ENCODE data around the gene HYOU1.
"Not testable (repeated sequence)": the region's sequence is repeated elsewhere in the genome, so short reads cannot be mapped to it uniquely, and the experiment has no call there.

Gene HYOU1

GRCh38 chr11:119041821-119042514 is 15.0 kb downstream of the HYOU1 start:
- DNase-seq (ENCODE audit: low spot score) = no peak

GRCh38 chr11:119039471-119039870 is 17.5 kb downstream of the HYOU1 start:
- not testable (repeated sequence) for DNase-seq (ENCODE audit: low spot score)

GRCh38 chr11:119038884-119039283 is 18.1 kb downstream of the HYOU1 start:
- no peak for DNase-seq (ENCODE audit: low spot score)

GRCh38 chr11:119034813-119035212 is 22.2 kb downstream of the HYOU1 start:
- DNase-seq (ENCODE audit: low spot score) = no peak

GRCh38 chr11:119033421-119033820 is 23.6 kb downstream of the HYOU1 start:
- DNase-seq (ENCODE audit: low spot score) = not testable (repeated sequence)

GRCh38 chr11:119031912-119032280 is 25.1 kb downstream of the HYOU1 start:
- DNase-seq (ENCODE audit: low spot score) = no peak

- DNase-seq (ENCODE audit: low spot score) = peak; percentile 99
Measured at GRCh38 chr11:119030329-119031047, 26.5 kb downstream of the HYOU1 start, which contains the start of gene SLC37A4. SLC37A4 (minus strand) TSS chr11:119030877.

GRCh38 chr11:119030029-119030328 is 27.0 kb downstream of the HYOU1 start:
- no peak for DNase-seq (ENCODE audit: low spot score)

- peak; percentile 38 for DNase-seq (ENCODE audit: low spot score)
Measured at GRCh38 chr11:119029340-119030028, 27.5 kb downstream of the HYOU1 start.

GRCh38 chr11:119029069-119029339 is 28.0 kb downstream of the HYOU1 start:
- DNase-seq (ENCODE audit: low spot score) = no peak

- DNase-seq (ENCODE audit: low spot score) = no peak
Measured at GRCh38 chr11:119028346-119029068, 28.5 kb downstream of the HYOU1 start.

- DNase-seq (ENCODE audit: low spot score) = no peak
Measured at GRCh38 chr11:119027561-119028345, 29.3 kb downstream of the HYOU1 start.

GRCh38 chr11:119026970-119027369 is 30.0 kb downstream of the HYOU1 start:
- no peak for DNase-seq (ENCODE audit: low spot score)

GRCh38 chr11:119025978-119026766 is 30.8 kb downstream of the HYOU1 start:
- no peak for DNase-seq (ENCODE audit: low spot score)

GRCh38 chr11:119025541-119025940 is 31.5 kb downstream of the HYOU1 start:
- DNase-seq (ENCODE audit: low spot score) = no peak

GRCh38 chr11:119025099-119025473 is 31.9 kb downstream of the HYOU1 start:
- no peak for DNase-seq (ENCODE audit: low spot score)

- no peak for DNase-seq (ENCODE audit: low spot score)
Measured at GRCh38 chr11:119024430-119025098, 32.4 kb downstream of the HYOU1 start.

GRCh38 chr11:119023741-119024140 is 33.3 kb downstream of the HYOU1 start:
- DNase-seq (ENCODE audit: low spot score) = no peak

- DNase-seq (ENCODE audit: low spot score) = no peak
Measured at GRCh38 chr11:119021631-119022030, 35.4 kb downstream of the HYOU1 start.

GRCh38 chr11:119019996-119020395 is 37.0 kb downstream of the HYOU1 start:
- DNase-seq (ENCODE audit: low spot score) = no peak

Data from Ammon's horn (tissue), 1 donor.